PC-3 (cell line): ENCODE measurements around the gene PLEKHG4.

Source experiments
- CTCF ChIP-seq: fragments of 300-600 bp; sonication (generic); conservative IDR thresholded peaks from 2 replicates; pipeline ENCODE4 v1.5.1; 2017; ENCODE audit warnings: antibody characterized with exemption, low read depth, mild to moderate bottlenecking, low read length
- EZH2phosphoT487 ChIP-seq: fragments of 300-600 bp; sonication (generic); IDR thresholded peaks from 2 replicates; pipeline ENCODE4 v1.6.1; 2018; ENCODE audit warnings: mild to moderate bottlenecking, antibody characterized with exemption, low read length, borderline replicate concordance

DNA sequence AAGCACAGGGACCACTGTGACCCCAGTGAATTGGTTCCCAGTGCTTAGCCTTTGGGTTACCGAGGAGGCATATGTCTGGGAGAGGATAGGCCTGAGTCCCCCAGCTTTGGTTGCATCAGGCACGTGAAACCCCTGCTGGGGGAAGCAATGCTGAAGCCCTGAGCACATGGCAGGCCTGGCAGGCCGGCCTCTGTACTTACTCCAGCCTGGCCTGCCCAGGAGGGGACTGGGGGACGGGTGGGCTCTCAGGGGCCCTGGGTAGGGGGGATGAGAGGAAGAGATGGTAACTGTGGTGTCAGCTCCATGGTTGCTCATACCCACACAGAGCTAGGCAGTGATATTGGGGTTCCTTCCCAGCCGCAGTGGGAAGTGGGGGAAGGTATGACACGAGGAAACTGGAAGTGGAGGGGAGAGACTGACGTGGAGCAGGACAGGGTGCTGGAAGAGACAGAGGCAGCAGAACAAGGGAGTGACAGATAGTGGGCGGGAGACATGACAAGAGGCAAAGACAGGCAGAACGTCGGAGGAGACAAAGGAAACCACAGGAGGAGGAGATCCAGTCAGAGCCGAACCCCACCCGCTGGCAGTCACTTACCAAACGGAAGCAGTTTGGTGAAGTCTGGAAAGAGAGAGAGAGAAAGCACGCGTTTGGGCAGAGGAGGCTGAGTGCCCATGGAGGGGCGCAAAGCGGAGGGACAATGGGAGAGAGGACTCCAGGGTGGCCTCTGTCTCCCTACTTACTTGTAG is 43.3 kb upstream of the PLEKHG4 start:
- TF ChIP-seq CTCF (no peak), EZH2phosphoT487 (no peak)
